ENCODE measurements around the gene UBE2V1. TPM values are rescaled to one million over a fixed set of nuclear protein-coding genes. Genes with fewer than 3 reads are reported as not detected.

The UBE2V1 gene
- total RNA-seq, 2 experiments from 2014 or later, result 57.3 to 143 TPM

- Histone ChIP-seq H3K27ac (ENCODE audit: low read depth, low read length, poor library complexity, severe bottlenecking) (peak overlapping the region; percentile 77), H3K9me3 (ENCODE audit: low read length) (no peaks in the 10 kb centered on the region), H3K9me2 (ENCODE audit: insufficient read depth, low read length) (no peaks in the 10 kb centered on the region), H3K79me2 (ENCODE audit: insufficient read depth, low read depth, low read length) (peaks cover 61% of the 10 kb centered on the region), H2AFZ (ENCODE audit: low read length) (peak overlapping the region; percentile 51; the same call in 1 of the 2 replicates), H3K4me3 (ENCODE audit: low read depth, low read length, poor library complexity, severe bottlenecking) (peak overlapping the region; percentile 88), H3K4me1 (ENCODE audit: insufficient read depth, low read length, poor library complexity, severe bottlenecking) (peaks cover 54% of the 10 kb centered on the region), H3K4me2 (ENCODE audit: low read length) (peak overlapping the region; percentile 94), H3K36me3 (ENCODE audit: insufficient read depth, low read length) (peaks cover 18% of the 10 kb centered on the region; the same call in 1 of the 2 replicates), H4K20me1 (ENCODE audit: insufficient read depth, low read length) (peaks cover 22% of the 10 kb centered on the region)
- no peak for DNase-seq (ENCODE audit: low spot score)
- no peak for TF ChIP-seq CTCF (conservative IDR thresholded peaks at IDR 0.05; ENCODE audit: low read length)
- no peak for TF ChIP-seq EZH2phosphoT487 (IDR thresholded peaks at IDR 0.05; ENCODE audit: borderline replicate concordance, low read depth, low read length)
- POLR2A ChIA-PET, result interaction anchor here (0.5 to 2.6 kb wide), 5 partner anchors 28 to 636 kb away, joined by 3 to 12 read pairs (median 5); partner anchors contain the start of gene PEDS1
- intact Hi-C loops (cut with micrococcal nuclease; ENCODE audit: unreplicated experiment), result loop anchor here (10.0 kb wide), 1 partner anchor 839 kb away; the partner anchor contains the start of gene ZNFX1
- CTCF ChIA-PET (ENCODE audit: unreplicated experiment), result no interaction called here
- BruUV-seq (replicated peaks), result TSS peak; percentile 94
These were observed 672 bp upstream of the UBE2V1 start for GRCh38 chr20:50113420-50114224.

- no peak for DNase-seq (ENCODE audit: low spot score)
- H3K4me3 ChIP-seq (ENCODE audit: low read depth, low read length, poor library complexity, severe bottlenecking), result peak overlapping the region; percentile 88
- no peak overlapping the region; the same call in 1 of the 2 replicates for H2AFZ ChIP-seq (ENCODE audit: low read length)
- ChIA-PET POLR2A (interaction anchor here (0.5 to 2.6 kb wide), 2 partner anchors 41 to 70 kb away, joined by 4 to 12 read pairs; partner anchors contain the start of gene PEDS1), CTCF (ENCODE audit: unreplicated experiment) (no interaction called here)
- H4K20me1 ChIP-seq (ENCODE audit: insufficient read depth, low read length), result peaks cover 22% of the 10 kb centered on the region
- H3K4me1 ChIP-seq (ENCODE audit: insufficient read depth, low read length, poor library complexity, severe bottlenecking), result peaks cover 58% of the 10 kb centered on the region
- H3K4me2 ChIP-seq (ENCODE audit: low read length), result peak overlapping the region; percentile 94
- no peaks in the 10 kb centered on the region for H3K9me2 ChIP-seq (ENCODE audit: insufficient read depth, low read length)
- BruUV-seq (replicated peaks), result no TSS peak
- peaks cover 34% of the 10 kb centered on the region; the same call in 1 of the 2 replicates for H3K36me3 ChIP-seq (ENCODE audit: insufficient read depth, low read length)
- H3K27ac ChIP-seq (ENCODE audit: low read depth, low read length, poor library complexity, severe bottlenecking), result peak overlapping the region; percentile 77
- no peaks in the 10 kb centered on the region for H3K9me3 ChIP-seq (ENCODE audit: low read length)
- intact Hi-C loops (cut with micrococcal nuclease; ENCODE audit: unreplicated experiment), result loop anchor here (2.0 to 10.0 kb wide), 2 partner anchors 25 to 837 kb away; partner anchors contain the start of gene ZNFX1
- H3K79me2 ChIP-seq (ENCODE audit: insufficient read depth, low read depth, low read length), result peaks cover 78% of the 10 kb centered on the region
- TF ChIP-seq CTCF (conservative IDR thresholded peaks at IDR 0.05; ENCODE audit: low read length) (no peak), EZH2phosphoT487 (IDR thresholded peaks at IDR 0.05; ENCODE audit: borderline replicate concordance, low read depth, low read length) (no peak)
These were observed 988 bp downstream of the UBE2V1 start for GRCh38 chr20:50111829-50112495.
